HS-27A (cell line): ENCODE data around the gene ADGRE3.

Source experiments
- DNase-seq: peaks from one replicate; pipeline ENCODE4 v3.0.0-alpha.2; 2012; ENCODE audit warnings: low read depth, missing footprints

ADGRE3 gene

GRCh38 chr19:14674764-14675163 is at the start of gene ADGRE3:
Gene ADGRE3 (minus strand): TSS chr19:14674844. CDS start chr19:14674770, 74 bp downstream.
- no peak for DNase-seq

- DNase-seq = no peak
Measured at GRCh38 chr19:14722127-14722526, 47.5 kb upstream of the ADGRE3 start.

GRCh38 chr19:14719162-14719561 is 44.5 kb upstream of the ADGRE3 start:
- no peak for DNase-seq

- DNase-seq = no peak
Measured at GRCh38 chr19:14718522-14719116, 44.0 kb upstream of the ADGRE3 start.

GRCh38 chr19:14715841-14716240 is 41.2 kb upstream of the ADGRE3 start:
- DNase-seq = no peak

- no peak for DNase-seq
Measured at GRCh38 chr19:14704450-14704849, 29.8 kb upstream of the ADGRE3 start.

GRCh38 chr19:14703833-14704232 is 29.2 kb upstream of the ADGRE3 start:
- DNase-seq = no peak

GRCh38 chr19:14700711-14701375 is 26.2 kb upstream of the ADGRE3 start:
- no peak for DNase-seq

GRCh38 chr19:14699641-14700040 is 25.0 kb upstream of the ADGRE3 start:
- DNase-seq = no peak

GRCh38 chr19:14695471-14695870 is 20.8 kb upstream of the ADGRE3 start:
- no peak for DNase-seq

- DNase-seq = no peak
Measured at GRCh38 chr19:14694641-14695266, 20.1 kb upstream of the ADGRE3 start.

GRCh38 chr19:14689598-14690503 is 15.2 kb upstream of the ADGRE3 start, which contains the start of gene ZNF333:
Gene ZNF333 (plus strand): TSS chr19:14690048. CDS start chr19:14693492, 3,444 bp downstream.
- DNase-seq = peak; percentile 69

GRCh38 chr19:14686411-14686810 is 11.8 kb upstream of the ADGRE3 start:
- DNase-seq = no peak

- DNase-seq = no peak
Measured at GRCh38 chr19:14683439-14683838, 8.8 kb upstream of the ADGRE3 start.

GRCh38 chr19:14682084-14682483 is 7.4 kb upstream of the ADGRE3 start:
- no peak for DNase-seq

GRCh38 chr19:14678199-14678598 is 3.6 kb upstream of the ADGRE3 start:
- DNase-seq = no peak

- no peak for DNase-seq
Measured at GRCh38 chr19:14677464-14677863, 2.8 kb upstream of the ADGRE3 start.

GRCh38 chr19:14676762-14677161 is 2.1 kb upstream of the ADGRE3 start:
- no peak for DNase-seq

GRCh38 chr19:14673088-14673487 is 1.6 kb downstream of the ADGRE3 start:
- DNase-seq = no peak

GRCh38 chr19:14672188-14672872 is 2.3 kb downstream of the ADGRE3 start:
- DNase-seq = no peak

GRCh38 chr19:14670408-14670807 is 4.2 kb downstream of the ADGRE3 start:
- DNase-seq = no peak

GRCh38 chr19:14669940-14670339 is 4.7 kb downstream of the ADGRE3 start:
- DNase-seq = no peak
